Effector CD4-positive, alpha-beta T cell (primary cell): ENCODE data around the gene CES3.
A peak's percentile ranks its signal among the peaks of the same experiment; 100 is the strongest.
"Not testable (repeated sequence)": the region's sequence is repeated elsewhere in the genome, so short reads cannot be mapped to it uniquely, and the experiment has no call there.

Experiments used
- DNase-seq: peaks from one replicate; pipeline ENCODE4 v3.0.0-alpha.2; 2020

Gene CES3

DNA sequence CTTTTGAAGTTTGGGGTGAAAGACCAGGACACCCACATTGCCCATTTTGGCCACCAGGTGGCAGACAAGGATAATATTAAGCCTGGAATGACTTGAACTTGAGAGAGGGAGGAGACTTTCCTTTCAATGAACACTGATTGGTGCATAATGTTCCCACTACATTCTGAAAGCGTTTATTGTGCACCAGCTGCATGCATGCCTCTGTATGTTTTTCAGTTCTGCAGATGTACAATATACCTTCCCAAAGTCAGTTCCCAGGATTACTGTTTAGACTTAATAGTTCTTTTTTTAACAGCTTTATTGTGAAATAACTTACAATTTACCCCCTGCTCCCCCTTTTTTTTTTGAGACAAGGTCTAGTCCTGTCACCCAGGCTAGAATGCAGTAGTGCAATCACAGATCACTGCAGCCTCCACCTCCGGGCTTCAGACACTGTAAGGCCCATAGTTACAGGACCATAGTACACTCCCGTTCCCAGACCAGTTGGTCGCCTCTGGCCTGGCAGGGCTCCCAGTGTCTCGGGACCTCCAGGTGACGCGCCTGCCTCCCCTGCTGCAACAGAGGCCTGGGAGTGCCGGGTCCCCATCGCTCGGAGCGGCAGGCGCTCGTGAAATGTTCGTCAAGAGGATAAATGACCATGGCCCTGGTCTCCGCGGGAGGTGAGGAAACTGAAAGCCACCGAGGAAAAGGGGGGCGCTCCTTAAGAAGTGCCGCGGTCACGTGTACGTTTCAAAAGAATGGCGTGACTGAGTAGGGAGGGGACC, 13.6 kb upstream of the CES3 start:
- peak; percentile 80 for DNase-seq

- DNase-seq = no peak
Observed at GRCh38 chr16:66948134-66948836, 12.8 kb upstream of the CES3 start.

GRCh38 chr16:66948837-66949225, 12.2 kb upstream of the CES3 start:
- DNase-seq = no peak

- no peak for DNase-seq
Observed at GRCh38 chr16:66949472-66949871, 11.6 kb upstream of the CES3 start.

DNA sequence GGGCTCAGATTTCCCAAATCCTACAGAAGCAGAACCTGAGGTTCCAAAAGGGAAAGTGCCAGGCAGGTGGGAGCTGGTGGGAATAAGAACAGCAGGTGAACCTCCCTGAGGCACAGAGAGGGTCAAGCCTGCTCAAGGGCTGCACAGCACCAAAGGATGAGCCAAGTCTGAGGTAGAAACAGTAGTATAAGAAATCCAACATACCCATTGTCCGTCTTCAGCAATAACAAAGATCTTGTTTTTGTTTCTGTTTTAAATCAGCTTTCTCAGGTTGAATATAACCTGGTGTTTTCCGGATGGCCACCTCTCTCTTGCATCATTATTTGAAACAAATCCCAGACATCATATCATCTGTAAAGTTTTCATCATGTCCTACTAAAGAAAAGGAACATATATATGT, 10.6 kb upstream of the CES3 start:
- DNase-seq = no peak

DNA sequence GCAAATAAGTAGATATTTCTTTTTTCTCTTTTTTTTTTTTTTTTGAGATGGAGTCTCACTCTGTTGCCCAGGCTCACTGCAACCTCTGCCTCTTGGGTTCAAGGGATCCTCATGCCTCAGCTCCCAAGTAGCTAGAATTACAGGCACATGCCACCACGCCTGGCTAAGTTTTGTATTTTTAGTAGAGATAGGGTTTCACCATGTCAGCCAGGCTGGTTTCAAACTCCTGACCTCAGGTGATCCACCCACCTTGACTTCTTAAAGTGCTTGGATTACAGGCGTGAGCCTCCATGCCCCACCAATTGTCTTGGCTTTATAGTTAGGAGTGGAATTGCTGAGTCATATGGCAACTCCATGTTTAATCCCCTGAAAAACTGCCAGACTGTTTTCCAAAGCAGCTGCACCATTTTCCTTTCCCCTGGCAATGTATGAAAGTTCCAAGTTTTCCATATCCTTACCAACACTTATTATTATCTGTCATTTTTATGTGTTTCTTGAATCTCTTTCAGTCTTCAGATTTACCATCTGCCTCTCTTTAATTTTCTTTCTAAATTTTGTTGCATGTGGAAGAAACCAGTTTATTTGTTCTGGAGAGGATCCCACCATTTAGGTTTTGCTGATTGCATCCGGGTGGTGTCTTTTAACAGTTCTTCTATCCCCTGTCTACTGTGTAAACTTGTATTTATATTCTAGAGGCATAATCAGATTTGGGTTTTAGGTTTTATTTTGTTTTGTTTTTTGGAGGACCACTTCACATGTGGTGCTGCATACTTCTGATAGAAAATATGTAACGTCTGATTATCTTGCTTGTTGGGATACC, 9.9 kb upstream of the CES3 start:
- no peak for DNase-seq

DNA sequence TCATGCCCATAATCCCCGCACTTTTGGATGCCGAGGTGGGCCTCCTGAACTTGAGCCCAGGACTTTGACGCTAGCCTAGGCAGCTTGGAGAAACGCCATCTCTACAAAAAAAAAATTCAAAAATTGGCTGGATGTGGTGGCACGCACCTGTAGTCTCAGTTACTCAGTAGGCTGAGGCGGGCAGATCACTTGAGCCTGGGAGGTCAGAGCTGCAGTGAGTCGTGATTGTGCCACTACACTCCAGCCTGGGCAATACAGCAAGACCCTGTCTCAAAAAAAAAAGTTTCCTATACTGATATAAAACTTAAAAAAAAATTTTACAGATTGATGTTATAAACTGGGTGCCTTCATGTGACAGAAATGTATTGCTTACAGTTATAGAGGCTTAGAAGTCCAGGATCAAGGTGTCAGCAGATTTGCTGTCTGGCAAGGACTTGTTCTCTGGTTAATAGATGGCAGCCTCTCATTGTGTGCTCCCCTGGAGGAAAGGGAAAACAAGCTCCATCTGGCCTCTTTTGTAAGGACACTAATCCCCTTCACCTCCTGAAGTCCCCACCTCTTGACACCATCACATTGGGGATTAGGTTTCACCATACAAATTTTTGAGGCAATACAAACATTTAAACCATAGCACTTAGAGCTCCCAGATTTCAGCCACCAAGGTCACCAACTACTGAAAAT, 8.5 kb upstream of the CES3 start:
- no peak for DNase-seq

DNA sequence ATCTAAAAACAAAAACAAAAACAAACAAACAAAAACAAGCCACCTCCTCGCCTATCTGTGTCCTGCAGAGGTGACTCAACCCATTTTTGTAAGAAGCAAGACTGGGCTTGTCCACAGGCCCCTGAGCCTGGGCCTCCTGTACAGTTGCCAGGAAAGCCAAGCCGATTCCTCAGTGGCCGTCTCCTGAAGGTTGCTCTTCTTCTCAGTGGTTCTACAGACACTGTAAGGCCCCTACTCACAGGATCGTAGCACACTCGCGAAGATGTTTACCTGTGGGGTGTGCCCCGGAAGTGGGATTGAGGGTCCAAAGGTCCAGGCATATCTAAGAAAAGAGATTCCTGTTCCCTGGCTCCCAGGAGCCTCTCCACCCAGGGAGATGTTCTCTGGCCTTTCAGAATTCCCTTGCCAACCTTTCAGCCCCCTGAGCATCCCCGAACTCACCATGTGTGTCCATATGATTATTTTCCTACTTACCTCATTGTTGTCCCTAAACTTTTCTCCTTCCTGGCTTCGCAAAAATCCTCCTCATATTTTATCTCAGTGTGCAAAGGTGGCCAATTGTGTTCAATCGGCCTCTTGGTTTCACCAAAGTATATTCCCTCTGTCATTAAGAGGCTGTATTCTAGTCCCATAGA, 7.5 kb upstream of the CES3 start:
- DNase-seq = no peak

- DNase-seq = peak; percentile 60
Observed at GRCh38 chr16:66954097-66954659, 6.9 kb upstream of the CES3 start.

GRCh38 chr16:66955363-66956153, 5.5 kb upstream of the CES3 start:
- not testable (repeated sequence) for DNase-seq

- DNase-seq = not testable (repeated sequence)
Observed at GRCh38 chr16:66956154-66956457, 5.0 kb upstream of the CES3 start.

- DNase-seq = no peak
Observed at GRCh38 chr16:66958857-66959703, 2.0 kb upstream of the CES3 start.

DNA sequence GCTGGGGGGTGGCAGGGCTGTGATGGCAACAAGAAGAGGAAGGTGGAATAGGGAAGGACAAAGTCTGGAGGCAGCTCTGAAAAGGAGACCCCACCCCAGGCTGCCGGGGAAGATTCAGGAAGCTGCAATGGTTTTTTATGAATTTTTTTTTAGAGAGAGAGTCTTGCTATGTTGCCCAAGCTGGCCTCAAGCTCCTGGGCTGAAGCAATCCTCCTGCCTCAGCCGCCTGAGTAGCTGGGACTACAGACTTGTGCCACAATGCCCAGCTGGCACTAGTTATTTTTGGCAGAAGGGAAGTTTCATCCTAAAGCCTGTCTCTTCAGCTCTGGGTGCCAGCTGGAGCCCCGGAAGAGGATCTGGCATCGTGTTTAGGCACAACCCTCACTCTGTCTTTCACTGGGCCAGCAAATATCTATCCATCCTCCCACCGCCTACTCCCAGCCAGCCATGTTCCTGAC, 1.3 kb upstream of the CES3 start:
- no peak for DNase-seq

- no peak for DNase-seq
Observed at GRCh38 chr16:66960270-66960669, 796 bp upstream of the CES3 start.

DNA sequence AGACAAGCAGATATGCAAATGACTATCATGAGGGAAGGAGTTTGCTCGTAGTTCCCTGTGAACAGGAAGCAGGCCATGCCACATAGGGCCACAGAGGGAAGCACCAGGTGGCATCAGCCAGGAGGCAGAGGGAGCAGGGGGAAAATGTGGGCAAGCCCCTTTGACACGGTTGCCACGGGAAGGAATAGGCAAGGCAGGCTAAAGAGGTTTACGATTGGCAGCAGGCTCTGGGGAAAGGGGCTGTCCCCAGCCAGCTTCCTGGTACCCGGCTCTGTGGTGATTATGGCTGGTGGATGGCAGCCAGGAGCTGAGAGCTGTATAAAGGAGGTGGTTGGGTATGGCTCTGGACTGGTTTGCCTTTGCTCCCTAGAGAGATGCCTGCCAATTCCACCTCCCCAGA, 848 bp downstream of the CES3 start:
- no peak for DNase-seq

- DNase-seq = no peak
Observed at GRCh38 chr16:66964049-66964448, 3.0 kb downstream of the CES3 start.

DNA sequence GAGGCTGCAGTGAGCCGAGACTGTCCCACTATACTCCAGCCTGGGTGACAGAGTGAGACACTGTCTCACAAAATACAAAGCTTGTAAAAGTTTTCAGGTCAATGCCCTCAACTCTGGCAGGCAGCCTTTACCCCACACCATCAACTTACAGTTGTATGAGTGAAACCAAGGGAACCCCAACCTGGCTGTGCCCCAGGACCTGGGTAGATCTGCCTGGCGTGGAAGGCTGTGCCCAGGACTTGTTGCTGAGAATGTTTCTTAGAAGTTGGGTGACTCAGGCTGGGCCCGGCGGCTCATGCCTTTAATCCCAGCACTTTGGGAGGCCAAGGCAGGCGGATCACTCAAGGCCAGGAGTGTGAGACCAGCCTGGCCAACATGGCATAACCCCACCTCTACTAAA, 7.8 kb downstream of the CES3 start:
- no peak for DNase-seq

GRCh38 chr16:66970775-66971720, 10.0 kb downstream of the CES3 start:
- DNase-seq = no peak

- no peak for DNase-seq
Observed at GRCh38 chr16:66972983-66973382, 11.9 kb downstream of the CES3 start.
